ENCODE results near the gene KMO.

KMO gene

DNA sequence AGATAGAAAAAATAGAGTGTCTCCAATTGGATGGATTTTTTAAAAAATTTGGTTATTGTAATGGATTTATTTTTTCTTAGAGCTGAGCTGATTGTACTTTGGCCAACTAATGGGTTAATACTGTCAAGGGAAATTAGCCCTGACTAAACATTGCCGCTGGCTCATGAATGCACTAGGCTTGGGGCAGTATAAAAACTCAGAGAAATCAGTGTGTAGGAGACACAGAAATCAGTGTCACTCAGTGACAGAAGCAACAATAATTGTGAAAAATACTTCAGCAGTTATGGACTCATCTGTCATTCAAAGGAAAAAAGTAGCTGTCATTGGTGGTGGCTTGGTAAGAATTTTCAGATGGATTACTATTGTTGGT lies at the start of gene KMO:
TSS of gene KMO (plus strand) at position 217 of the 370 bp plus-strand sequence. CDS start at position 284, 67 bp downstream.
- TF ChIP-seq ARNT (IDR thresholded peaks at IDR 0.05): no peak
- TF ChIP-seq FOXK2 (IDR thresholded peaks at IDR 0.05): no peak
- TF ChIP-seq FOXA1 (IDR thresholded peaks at IDR 0.05): no peak
- TF ChIP-seq ELF4 (IDR thresholded peaks at IDR 0.05): no peak
- no peak for TF ChIP-seq BHLHE40 (IDR thresholded peaks at IDR 0.05; ENCODE audit: borderline replicate concordance)
- no peak for TF ChIP-seq SUZ12 (IDR thresholded peaks at IDR 0.05)
- no peak for TF ChIP-seq TARDBP (IDR thresholded peaks at IDR 0.05)
- TF ChIP-seq, protein P1, sequence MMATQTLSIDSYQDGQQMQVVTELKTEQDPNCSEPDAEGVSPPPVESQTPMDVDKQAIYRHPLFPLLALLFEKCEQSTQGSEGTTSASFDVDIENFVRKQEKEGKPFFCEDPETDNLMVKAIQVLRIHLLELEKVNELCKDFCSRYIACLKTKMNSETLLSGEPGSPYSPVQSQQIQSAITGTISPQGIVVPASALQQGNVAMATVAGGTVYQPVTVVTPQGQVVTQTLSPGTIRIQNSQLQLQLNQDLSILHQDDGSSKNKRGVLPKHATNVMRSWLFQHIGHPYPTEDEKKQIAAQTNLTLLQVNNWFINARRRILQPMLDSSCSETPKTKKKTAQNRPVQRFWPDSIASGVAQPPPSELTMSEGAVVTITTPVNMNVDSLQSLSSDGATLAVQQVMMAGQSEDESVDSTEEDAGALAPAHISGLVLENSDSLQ (IDR thresholded peaks at IDR 0.05): 0 out of 2 replicates have a peak, but pooled peaks have one; percentile 8
- no peak for TF ChIP-seq ZNF384 (IDR thresholded peaks at IDR 0.05)
- ChIA-PET POLR2A (no interaction called here), CTCF (no interaction called here)
- DNase-seq (ENCODE audit: extremely low spot score): no peak

DNA sequence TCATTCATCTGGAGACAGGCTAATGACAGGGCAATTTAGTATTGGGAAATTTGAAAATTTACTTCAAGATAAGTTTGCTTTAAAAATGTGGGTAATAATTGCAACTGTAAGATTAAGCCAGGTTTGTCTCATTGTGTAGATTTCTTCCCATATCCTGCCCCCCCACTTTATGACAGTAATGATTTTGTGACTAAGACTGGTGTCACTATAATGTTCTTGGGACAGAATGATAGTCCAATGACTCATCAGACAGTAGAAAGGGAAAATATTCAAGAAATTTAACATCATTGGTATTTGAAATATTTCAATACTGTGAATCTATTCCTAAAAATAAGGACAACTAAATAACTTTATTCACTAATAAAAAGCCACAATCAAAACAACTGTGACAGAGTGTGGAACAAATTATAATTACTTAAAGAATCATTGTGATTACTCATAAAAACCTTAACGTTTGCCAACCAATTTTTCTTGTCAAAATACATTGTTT lies 49.4 kb upstream of the KMO start:
- DNase-seq (ENCODE audit: extremely low spot score): no peak
- POLR2A ChIA-PET: no interaction called here
- TF ChIP-seq, protein P1 (IDR thresholded peaks at IDR 0.05): no peak
- TF ChIP-seq HDGF (IDR thresholded peaks at IDR 0.05; ENCODE audit: borderline replicate concordance) (no peak), FOXM1 (IDR thresholded peaks at IDR 0.05; ENCODE audit: borderline replicate concordance) (no peak), SP1 (IDR thresholded peaks at IDR 0.05) (no peak), ZNF384 (IDR thresholded peaks at IDR 0.05) (no peak), ELF4 (IDR thresholded peaks at IDR 0.05) (no peak), CTBP1 (IDR thresholded peaks at IDR 0.05; ENCODE audit: borderline replicate concordance) (no peak), NFRKB (IDR thresholded peaks at IDR 0.05) (no peak), LEF1 (IDR thresholded peaks at IDR 0.05; ENCODE audit: borderline replicate concordance) (no peak), L3MBTL2 (conservative IDR thresholded peaks at IDR 0.05) (no peak), BHLHE40 (IDR thresholded peaks at IDR 0.05; ENCODE audit: borderline replicate concordance) (no peak), ARNT (IDR thresholded peaks at IDR 0.05) (no peak), FOXK2 (IDR thresholded peaks at IDR 0.05) (no peak), SUZ12 (IDR thresholded peaks at IDR 0.05) (no peak), TARDBP (IDR thresholded peaks at IDR 0.05) (no peak), FOXA1 (IDR thresholded peaks at IDR 0.05) (no peak)
- CTCF ChIA-PET: no interaction called here

DNA sequence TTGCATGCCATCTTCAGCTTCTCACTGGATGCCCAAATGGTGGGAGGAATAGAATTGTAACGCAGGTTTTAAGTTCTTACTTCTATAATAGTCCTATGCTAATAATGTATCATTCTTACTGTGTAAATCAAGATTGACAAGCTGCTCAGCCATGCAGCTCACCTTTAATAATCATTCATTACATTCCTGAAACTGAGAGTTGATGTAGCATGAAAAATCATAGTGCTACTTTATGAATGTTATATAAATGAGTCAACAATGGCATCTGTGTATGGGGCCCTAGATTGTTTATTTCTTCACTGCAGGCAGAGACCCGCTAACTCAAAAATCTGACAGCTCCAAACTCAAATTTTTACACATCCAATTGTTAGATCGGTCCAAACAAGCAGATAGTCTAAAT lies 47.0 kb upstream of the KMO start:
- TF ChIP-seq NFRKB (IDR thresholded peaks at IDR 0.05) (no peak), ELF4 (IDR thresholded peaks at IDR 0.05) (no peak), SUZ12 (IDR thresholded peaks at IDR 0.05) (no peak), FOXK2 (IDR thresholded peaks at IDR 0.05) (no peak), ZNF384 (IDR thresholded peaks at IDR 0.05) (no peak), LEF1 (IDR thresholded peaks at IDR 0.05; ENCODE audit: borderline replicate concordance) (no peak), CTBP1 (IDR thresholded peaks at IDR 0.05; ENCODE audit: borderline replicate concordance) (no peak), TARDBP (IDR thresholded peaks at IDR 0.05) (no peak), FOXA1 (IDR thresholded peaks at IDR 0.05) (no peak), SP1 (IDR thresholded peaks at IDR 0.05) (no peak), FOXM1 (IDR thresholded peaks at IDR 0.05; ENCODE audit: borderline replicate concordance) (no peak)
- TF ChIP-seq, protein P1 (IDR thresholded peaks at IDR 0.05): no peak
- DNase-seq (ENCODE audit: extremely low spot score): no peak
- CTCF ChIA-PET: no interaction called here
- POLR2A ChIA-PET: no interaction called here

DNA sequence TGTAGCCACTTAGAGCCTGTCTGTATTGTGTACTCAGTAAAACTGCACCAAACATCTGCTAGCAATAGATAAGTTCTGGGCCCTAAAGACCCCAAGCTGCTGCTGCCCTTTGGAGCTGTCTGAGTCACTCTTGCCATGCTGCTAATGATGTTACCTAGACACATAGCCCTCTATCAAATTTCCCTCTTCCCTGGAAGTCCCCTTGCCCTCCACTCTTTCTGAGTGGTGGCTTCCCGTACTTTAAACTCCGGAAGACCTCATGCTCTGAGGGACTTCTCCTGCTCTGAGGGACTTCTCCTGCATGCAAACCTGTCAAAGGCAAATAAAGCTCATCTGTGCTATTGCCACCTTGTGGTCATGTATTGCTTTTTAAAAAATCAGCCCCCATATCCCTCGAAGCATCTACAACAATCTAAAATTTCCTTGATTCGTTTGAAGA lies 46.6 kb upstream of the KMO start:
- ChIA-PET POLR2A (no interaction called here), CTCF (no interaction called here)
- DNase-seq (ENCODE audit: extremely low spot score): no peak
- TF ChIP-seq L3MBTL2 (conservative IDR thresholded peaks at IDR 0.05): no peak
- TF ChIP-seq ZNF384 (IDR thresholded peaks at IDR 0.05): no peak

DNA sequence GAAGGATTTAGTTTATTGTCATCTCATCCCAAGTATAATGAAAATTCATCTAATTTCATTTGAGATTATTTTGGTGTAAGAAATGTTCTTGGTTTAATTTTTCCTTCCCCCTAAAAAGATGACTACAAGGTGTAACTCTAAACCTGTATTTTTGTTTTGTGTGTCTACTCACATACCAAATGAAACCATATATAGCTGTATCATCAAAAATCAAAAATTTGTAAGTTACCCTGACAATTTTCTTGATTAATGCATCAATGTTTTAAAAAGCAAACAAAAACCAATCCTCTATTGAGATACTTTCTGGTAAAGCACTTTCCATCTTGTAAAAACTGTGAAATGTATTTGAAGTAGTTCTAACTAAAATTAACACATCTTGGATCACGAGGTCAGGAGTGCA lies 43.4 kb upstream of the KMO start:
- ChIA-PET CTCF (no interaction called here), POLR2A (no interaction called here)
- TF ChIP-seq LEF1 (IDR thresholded peaks at IDR 0.05; ENCODE audit: borderline replicate concordance): no peak
- TF ChIP-seq HDGF (IDR thresholded peaks at IDR 0.05; ENCODE audit: borderline replicate concordance): no peak
- no peak for TF ChIP-seq ZNF384 (IDR thresholded peaks at IDR 0.05)
- DNase-seq (ENCODE audit: extremely low spot score): no peak

DNA sequence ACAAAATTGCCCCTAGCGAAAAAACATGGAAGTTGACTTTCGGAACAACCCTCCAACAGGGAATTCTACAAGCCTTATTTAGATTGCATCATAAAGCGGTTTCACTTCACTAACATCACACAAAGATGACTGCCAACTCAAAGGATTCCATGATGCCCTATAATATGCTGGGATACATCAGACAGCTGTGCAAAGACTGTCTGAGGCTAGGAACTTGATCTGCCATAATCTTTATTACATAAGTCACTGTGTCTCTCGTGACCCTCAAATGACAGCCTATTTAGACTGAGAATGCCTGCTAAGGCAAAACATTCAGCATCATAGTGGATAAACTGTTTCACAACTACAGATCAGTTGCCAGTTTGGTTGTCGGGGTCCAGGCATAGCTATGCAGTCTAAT lies 36.4 kb upstream of the KMO start:
- TF ChIP-seq SP1 (IDR thresholded peaks at IDR 0.05): no peak
- TF ChIP-seq FOXA1 (IDR thresholded peaks at IDR 0.05): no peak
- no peak for TF ChIP-seq HDGF (IDR thresholded peaks at IDR 0.05; ENCODE audit: borderline replicate concordance)
- TF ChIP-seq LEF1 (IDR thresholded peaks at IDR 0.05; ENCODE audit: borderline replicate concordance): no peak
- TF ChIP-seq, protein P1 (IDR thresholded peaks at IDR 0.05): no peak
- TF ChIP-seq L3MBTL2 (conservative IDR thresholded peaks at IDR 0.05): no peak
- no peak for TF ChIP-seq ZNF384 (IDR thresholded peaks at IDR 0.05)
- TF ChIP-seq SUZ12 (IDR thresholded peaks at IDR 0.05): no peak
- no peak for TF ChIP-seq FOXK2 (IDR thresholded peaks at IDR 0.05)
- no peak for TF ChIP-seq ELF4 (IDR thresholded peaks at IDR 0.05)
- no peak for TF ChIP-seq FOXM1 (IDR thresholded peaks at IDR 0.05; ENCODE audit: borderline replicate concordance)
- TF ChIP-seq ARNT (IDR thresholded peaks at IDR 0.05): no peak
- no peak for DNase-seq (ENCODE audit: extremely low spot score)
- POLR2A ChIA-PET: no interaction called here
- CTCF ChIA-PET: no interaction called here
